Hepatocyte (in vitro differentiated cells): ENCODE results near the gene ST8SIA6.

Experiments used
- EZH2 ChIP-seq: fragments of 200-600 bp; sonication (generic); IDR thresholded peaks from 2 replicates; pipeline ENCODE4 v1.6.1; 2016; ENCODE audit warnings: antibody characterized with exemption, mild to moderate bottlenecking, borderline replicate concordance
- TF ChIP-seq, protein P1 (sequence below): fragments of 200-600 bp; sonication (generic); IDR thresholded peaks from 2 replicates; pipeline ENCODE4 v1.5.1; 2016; ENCODE audit warnings: antibody characterized with exemption, mild to moderate bottlenecking; ENCODE audit not compliant: poor library complexity

DNA sequence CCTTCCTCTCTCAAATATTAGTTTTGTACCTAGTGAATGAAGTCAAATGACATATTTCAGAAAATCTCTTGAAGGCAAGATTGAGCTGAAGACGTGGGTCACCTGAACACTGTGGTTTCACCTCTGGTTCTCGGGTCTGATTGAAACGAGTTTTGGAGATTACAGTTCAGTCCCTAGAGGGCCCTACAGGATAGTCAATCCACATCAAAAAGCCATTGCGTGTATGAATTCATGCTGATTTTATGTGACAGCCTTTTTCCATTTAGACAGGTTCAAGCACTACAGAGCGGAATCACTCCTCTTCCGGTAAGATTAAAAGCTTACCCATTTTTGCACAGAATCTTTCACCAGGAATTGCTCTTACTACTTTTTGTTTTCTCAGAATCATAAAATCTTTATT is 164.2 kb downstream of the ST8SIA6 start:
- TF ChIP-seq, protein P1, sequence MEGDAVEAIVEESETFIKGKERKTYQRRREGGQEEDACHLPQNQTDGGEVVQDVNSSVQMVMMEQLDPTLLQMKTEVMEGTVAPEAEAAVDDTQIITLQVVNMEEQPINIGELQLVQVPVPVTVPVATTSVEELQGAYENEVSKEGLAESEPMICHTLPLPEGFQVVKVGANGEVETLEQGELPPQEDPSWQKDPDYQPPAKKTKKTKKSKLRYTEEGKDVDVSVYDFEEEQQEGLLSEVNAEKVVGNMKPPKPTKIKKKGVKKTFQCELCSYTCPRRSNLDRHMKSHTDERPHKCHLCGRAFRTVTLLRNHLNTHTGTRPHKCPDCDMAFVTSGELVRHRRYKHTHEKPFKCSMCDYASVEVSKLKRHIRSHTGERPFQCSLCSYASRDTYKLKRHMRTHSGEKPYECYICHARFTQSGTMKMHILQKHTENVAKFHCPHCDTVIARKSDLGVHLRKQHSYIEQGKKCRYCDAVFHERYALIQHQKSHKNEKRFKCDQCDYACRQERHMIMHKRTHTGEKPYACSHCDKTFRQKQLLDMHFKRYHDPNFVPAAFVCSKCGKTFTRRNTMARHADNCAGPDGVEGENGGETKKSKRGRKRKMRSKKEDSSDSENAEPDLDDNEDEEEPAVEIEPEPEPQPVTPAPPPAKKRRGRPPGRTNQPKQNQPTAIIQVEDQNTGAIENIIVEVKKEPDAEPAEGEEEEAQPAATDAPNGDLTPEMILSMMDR = peak; percentile 28
- no peak for TF ChIP-seq EZH2
